ENCODE measurements around the gene PCDHGB4. TPM values are rescaled to one million over a fixed set of nuclear protein-coding genes. Genes with fewer than 3 reads are reported as not detected.
A peak's percentile ranks its signal among the peaks of the same experiment; 100 is the strongest.
"Not testable (repeated sequence)": the region's sequence is repeated elsewhere in the genome, so short reads cannot be mapped to it uniquely, and the experiment has no call there.

The PCDHGB4 gene
- total and polyA plus RNA-seq, 3 donors from 2014 or later, result 1.0 to 13.3 (median 11.3) TPM

DNA sequence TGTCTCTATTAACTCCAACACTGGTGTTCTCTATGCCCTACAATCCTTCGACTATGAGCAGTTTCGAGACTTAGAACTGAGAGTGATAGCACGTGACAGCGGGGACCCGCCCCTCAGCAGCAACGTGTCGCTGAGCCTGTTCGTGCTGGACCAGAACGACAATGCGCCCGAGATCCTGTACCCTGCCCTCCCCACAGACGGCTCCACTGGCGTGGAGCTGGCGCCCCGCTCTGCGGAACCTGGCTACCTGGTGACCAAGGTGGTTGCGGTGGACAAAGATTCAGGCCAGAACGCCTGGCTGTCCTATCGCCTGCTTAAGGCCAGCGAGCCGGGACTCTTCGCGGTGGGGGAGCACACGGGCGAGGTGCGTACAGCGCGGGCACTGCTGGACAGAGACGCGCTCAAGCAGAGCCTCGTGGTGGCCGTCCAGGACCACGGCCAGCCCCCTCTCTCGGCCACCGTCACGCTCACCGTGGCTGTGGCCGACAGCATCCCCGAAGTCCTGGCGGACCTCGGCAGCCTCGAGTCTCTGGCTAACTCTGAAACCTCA lies 35.3 kb downstream of the PCDHGB4 start:
- WGBS, 2 donors, result 22 to 25% methylated on average over 10 to 34 of the region's 42 CpGs
- Histone ChIP-seq H3K36me3 (ENCODE audit: low read depth, missing control alignments) (no peaks in the 10 kb centered on the region), H3K4me1 (peaks cover 3% of the 10 kb centered on the region), H3K4me3 (no peak overlapping the region), H3K27ac (no peak overlapping the region), H3K9me3 (no peaks in the 10 kb centered on the region), H3K27me3 (no peaks in the 10 kb centered on the region)
- no peak for TF ChIP-seq POLR2A (IDR thresholded peaks at IDR 0.05)
- TF ChIP-seq, protein P1, sequence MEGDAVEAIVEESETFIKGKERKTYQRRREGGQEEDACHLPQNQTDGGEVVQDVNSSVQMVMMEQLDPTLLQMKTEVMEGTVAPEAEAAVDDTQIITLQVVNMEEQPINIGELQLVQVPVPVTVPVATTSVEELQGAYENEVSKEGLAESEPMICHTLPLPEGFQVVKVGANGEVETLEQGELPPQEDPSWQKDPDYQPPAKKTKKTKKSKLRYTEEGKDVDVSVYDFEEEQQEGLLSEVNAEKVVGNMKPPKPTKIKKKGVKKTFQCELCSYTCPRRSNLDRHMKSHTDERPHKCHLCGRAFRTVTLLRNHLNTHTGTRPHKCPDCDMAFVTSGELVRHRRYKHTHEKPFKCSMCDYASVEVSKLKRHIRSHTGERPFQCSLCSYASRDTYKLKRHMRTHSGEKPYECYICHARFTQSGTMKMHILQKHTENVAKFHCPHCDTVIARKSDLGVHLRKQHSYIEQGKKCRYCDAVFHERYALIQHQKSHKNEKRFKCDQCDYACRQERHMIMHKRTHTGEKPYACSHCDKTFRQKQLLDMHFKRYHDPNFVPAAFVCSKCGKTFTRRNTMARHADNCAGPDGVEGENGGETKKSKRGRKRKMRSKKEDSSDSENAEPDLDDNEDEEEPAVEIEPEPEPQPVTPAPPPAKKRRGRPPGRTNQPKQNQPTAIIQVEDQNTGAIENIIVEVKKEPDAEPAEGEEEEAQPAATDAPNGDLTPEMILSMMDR (IDR thresholded peaks at IDR 0.05), result no peak
- intact Hi-C loops (cut with DNase I; ENCODE audit: low total_unique reads), result loop anchor here (10.0 kb wide), 1 partner anchor 102 kb away; no protein-coding TSS in a partner anchor
- no peak for DNase-seq

DNA sequence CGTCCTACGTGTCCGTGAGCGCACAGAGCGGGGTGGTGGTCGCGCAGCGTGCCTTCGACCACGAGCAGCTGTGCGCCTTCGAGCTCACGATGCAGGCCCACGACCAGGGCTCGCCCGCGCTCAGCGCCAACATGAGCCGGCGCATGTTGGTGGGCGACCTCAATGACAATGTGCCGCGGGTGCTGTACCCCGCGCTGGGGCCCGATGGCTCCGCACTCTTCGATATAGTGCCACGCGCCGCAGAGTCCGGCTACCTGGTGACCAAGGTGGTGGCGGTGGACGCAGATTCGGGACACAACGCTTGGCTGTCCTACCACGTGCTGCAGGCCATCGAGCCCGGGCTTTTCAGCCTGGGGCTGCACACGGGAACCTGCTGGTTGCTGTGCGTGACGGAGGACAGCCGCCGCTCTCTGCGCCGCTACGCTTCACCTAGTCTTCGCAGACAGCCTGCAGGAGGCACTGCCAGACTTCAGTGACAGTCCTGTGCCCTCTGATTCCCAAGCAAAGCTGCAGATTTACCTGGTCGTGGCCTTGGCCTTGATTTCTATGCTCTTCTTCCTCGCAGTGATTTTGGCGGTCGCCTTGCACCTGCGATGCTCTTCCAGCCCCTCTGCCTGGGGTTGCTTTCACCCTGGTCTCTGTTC lies 40.4 kb downstream of the PCDHGB4 start:
- H3K27me3 ChIP-seq, result no peaks in the 10 kb centered on the region
- H3K4me1 ChIP-seq, result no peaks in the 10 kb centered on the region
- intact Hi-C loops (cut with DNase I; ENCODE audit: low total_unique reads), result loop anchor here (10.0 kb wide), 1 partner anchor 97 kb away; no protein-coding TSS in a partner anchor
- H3K4me3 ChIP-seq, result no peak overlapping the region
- no peaks in the 10 kb centered on the region for H3K36me3 ChIP-seq (ENCODE audit: low read depth, missing control alignments)
- no peak for TF ChIP-seq POLR2A (IDR thresholded peaks at IDR 0.05)
- TF ChIP-seq, protein P1 (IDR thresholded peaks at IDR 0.05), result no peak
- no peak overlapping the region for H3K27ac ChIP-seq
- H3K9me3 ChIP-seq, result no peaks in the 10 kb centered on the region
- WGBS, 2 donors, result 25 to 40% methylated on average over 8 to 42 of the region's 53 CpGs
- no peak for DNase-seq

DNA sequence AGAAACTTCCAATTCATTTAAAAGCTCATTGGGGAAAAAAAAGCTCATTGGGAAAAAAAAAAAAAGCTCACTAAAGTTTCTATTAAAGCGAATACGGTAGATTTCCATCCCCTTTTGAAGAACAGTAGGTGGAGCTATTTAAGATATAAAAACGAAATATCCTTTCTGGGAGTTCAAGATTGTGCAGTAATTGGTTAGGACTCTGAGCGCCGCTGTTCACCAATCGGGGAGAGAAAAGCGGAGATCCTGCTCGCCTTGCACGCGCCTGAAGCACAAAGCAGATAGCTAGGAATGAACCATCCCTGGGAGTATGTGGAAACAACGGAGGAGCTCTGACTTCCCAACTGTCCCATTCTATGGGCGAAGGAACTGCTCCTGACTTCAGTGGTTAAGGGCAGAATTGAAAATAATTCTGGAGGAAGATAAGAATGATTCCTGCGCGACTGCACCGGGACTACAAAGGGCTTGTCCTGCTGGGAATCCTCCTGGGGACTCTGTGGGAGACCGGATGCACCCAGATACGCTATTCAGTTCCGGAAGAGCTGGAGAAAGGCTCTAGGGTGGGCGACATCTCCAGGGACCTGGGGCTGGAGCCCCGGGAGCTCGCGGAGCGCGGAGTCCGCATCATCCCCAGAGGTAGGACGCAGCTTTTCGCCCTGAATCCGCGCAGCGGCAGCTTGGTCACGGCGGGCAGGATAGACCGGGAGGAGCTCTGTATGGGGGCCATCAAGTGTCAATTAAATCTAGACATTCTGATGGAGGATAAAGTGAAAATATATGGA lies 43.0 kb downstream of the PCDHGB4 start, which contains the start of gene PCDHGA12:
Gene PCDHGA12 (plus strand): TSS at position 176 of the 782 bp plus-strand sequence. CDS start 253 bp downstream, at position 429.
- 15 to 16% methylated on average over 32 to 33 of the region's 33 CpGs for WGBS, 2 donors
- DNase-seq, result no peak
- H3K27ac ChIP-seq, result no peak within 1 kb of the TSS
- no peaks in the 10 kb centered on the region for H3K4me1 ChIP-seq
- H3K36me3 ChIP-seq (ENCODE audit: low read depth, missing control alignments), result no peaks in the 10 kb centered on the region
- TF ChIP-seq, protein P1 (IDR thresholded peaks at IDR 0.05), result peak in 2 of 3 experiments; percentile 25 to 38
- no peak for TF ChIP-seq POLR2A (IDR thresholded peaks at IDR 0.05)
- peak within 1 kb of the TSS; percentile 26 to 38 for H3K4me3 ChIP-seq
- intact Hi-C loops (cut with DNase I; ENCODE audit: low total_unique reads), result no loop called here
- no peaks in the 10 kb centered on the region for H3K9me3 ChIP-seq
- H3K27me3 ChIP-seq, result no peaks in the 10 kb centered on the region

DNA sequence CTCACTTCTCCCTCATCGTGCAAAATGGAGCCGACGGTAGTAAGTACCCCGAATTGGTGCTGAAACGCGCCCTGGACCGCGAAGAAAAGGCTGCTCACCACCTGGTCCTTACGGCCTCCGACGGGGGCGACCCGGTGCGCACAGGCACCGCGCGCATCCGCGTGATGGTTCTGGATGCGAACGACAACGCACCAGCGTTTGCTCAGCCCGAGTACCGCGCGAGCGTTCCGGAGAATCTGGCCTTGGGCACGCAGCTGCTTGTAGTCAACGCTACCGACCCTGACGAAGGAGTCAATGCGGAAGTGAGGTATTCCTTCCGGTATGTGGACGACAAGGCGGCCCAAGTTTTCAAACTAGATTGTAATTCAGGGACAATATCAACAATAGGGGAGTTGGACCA lies 43.8 kb downstream of the PCDHGB4 start:
- Histone ChIP-seq H3K9me3 (no peaks in the 10 kb centered on the region), H3K36me3 (ENCODE audit: low read depth, missing control alignments) (no peaks in the 10 kb centered on the region), H3K27me3 (no peaks in the 10 kb centered on the region), H3K4me3 (peak overlapping the region; percentile 26 to 38), H3K27ac (no peak overlapping the region), H3K4me1 (no peaks in the 10 kb centered on the region)
- whole genome bisulfite sequencing, 2 donors, result 7 to 14% methylated on average over 3 to 37 of the region's 37 CpGs
- intact Hi-C loops (cut with DNase I; ENCODE audit: low total_unique reads), result no loop called here
- TF ChIP-seq, protein P1 (IDR thresholded peaks at IDR 0.05), result no peak
- TF ChIP-seq POLR2A (IDR thresholded peaks at IDR 0.05), result no peak
- DNase-seq, result no peak

DNA sequence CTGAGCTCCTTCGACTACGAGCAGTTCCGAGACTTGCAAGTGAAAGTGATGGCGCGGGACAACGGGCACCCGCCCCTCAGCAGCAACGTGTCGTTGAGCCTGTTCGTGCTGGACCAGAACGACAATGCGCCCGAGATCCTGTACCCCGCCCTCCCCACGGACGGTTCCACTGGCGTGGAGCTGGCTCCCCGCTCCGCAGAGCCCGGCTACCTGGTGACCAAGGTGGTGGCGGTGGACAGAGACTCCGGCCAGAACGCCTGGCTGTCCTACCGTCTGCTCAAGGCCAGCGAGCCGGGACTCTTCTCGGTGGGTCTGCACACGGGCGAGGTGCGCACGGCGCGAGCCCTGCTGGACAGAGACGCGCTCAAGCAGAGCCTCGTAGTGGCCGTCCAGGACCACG lies 44.8 kb downstream of the PCDHGB4 start:
- H3K9me3 ChIP-seq; H3K36me3 ChIP-seq (ENCODE audit: low read depth, missing control alignments); H3K4me3 ChIP-seq; DNase-seq; H3K4me1 ChIP-seq; intact Hi-C loops (cut with DNase I; ENCODE audit: low total_unique reads); H3K27ac ChIP-seq; H3K27me3 ChIP-seq: not testable (repeated sequence)
- WGBS, 2 donors, result 24 to 26% methylated on average over 5 to 38 of the region's 38 CpGs

DNA sequence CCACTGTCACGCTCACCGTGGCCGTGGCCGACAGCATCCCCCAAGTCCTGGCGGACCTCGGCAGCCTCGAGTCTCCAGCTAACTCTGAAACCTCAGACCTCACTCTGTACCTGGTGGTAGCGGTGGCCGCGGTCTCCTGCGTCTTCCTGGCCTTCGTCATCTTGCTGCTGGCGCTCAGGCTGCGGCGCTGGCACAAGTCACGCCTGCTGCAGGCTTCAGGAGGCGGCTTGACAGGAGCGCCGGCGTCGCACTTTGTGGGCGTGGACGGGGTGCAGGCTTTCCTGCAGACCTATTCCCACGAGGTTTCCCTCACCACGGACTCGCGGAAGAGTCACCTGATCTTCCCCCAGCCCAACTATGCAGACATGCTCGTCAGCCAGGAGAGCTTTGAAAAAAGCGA lies 45.2 kb downstream of the PCDHGB4 start:
- H3K4me3 ChIP-seq; H3K4me1 ChIP-seq; H3K27ac ChIP-seq; H3K9me3 ChIP-seq; DNase-seq; H3K36me3 ChIP-seq (ENCODE audit: low read depth, missing control alignments); intact Hi-C loops (cut with DNase I; ENCODE audit: low total_unique reads); H3K27me3 ChIP-seq: not testable (repeated sequence)
- WGBS, 2 donors, result 16 to 29% methylated on average over 19 to 29 of the region's 29 CpGs
